ENCODE data around the gene TAF1B.

DNA sequence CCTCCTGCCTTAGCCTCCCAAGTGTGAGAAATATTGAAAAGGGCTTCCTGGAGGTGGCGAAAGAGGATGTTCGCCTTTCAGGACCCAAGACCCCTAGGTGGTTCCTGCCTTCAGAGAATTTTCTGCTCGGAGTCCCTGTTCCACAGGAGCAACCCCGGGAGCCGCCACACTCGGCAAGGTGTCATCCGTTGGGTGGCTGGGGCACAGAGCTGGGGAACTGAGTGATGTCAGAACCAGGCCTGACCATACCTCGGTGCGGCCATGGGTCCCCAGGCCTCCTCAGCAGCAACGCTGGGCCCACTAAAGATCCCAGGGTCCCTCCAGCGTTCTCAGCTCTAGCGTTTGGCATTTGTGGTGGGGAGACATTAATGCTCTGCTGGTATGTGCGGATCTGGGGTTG is 23.7 kb upstream of the TAF1B start:
- TF ChIP-seq, protein P1, sequence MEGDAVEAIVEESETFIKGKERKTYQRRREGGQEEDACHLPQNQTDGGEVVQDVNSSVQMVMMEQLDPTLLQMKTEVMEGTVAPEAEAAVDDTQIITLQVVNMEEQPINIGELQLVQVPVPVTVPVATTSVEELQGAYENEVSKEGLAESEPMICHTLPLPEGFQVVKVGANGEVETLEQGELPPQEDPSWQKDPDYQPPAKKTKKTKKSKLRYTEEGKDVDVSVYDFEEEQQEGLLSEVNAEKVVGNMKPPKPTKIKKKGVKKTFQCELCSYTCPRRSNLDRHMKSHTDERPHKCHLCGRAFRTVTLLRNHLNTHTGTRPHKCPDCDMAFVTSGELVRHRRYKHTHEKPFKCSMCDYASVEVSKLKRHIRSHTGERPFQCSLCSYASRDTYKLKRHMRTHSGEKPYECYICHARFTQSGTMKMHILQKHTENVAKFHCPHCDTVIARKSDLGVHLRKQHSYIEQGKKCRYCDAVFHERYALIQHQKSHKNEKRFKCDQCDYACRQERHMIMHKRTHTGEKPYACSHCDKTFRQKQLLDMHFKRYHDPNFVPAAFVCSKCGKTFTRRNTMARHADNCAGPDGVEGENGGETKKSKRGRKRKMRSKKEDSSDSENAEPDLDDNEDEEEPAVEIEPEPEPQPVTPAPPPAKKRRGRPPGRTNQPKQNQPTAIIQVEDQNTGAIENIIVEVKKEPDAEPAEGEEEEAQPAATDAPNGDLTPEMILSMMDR (conservative IDR thresholded peaks at IDR 0.05 in 1 of 2, IDR thresholded peaks at IDR 0.05 in 1 of 2; ENCODE audit: low read depth in 1 of 2, low read length in 2 of 2), result no peak
- no peak for TF ChIP-seq EZH2 (IDR thresholded peaks at IDR 0.05; ENCODE audit: low read length, missing control alignments)
